Renal pelvis (tissue), 12 donors: Measurements from ENCODE around the gene PHACTR3. TPM values are rescaled to one million over a fixed set of nuclear protein-coding genes. Genes with fewer than 3 reads are reported as not detected.
A peak's percentile ranks its signal among the peaks of the same experiment; 100 is the strongest.
"Not testable (repeated sequence)": the region's sequence is repeated elsewhere in the genome, so short reads cannot be mapped to it uniquely, and the experiment has no call there.

ENCODE experiments used
- DNase-seq: peaks from one replicate; pipeline ENCODE4 v3.0.0-alpha.2; 2013
- long read RNA-seq, 16 experiments: transcript quantifications; one replicate each; lab custom pipeline, GENCODE V29; 2026
- polyA plus RNA-seq, 3 donors: library from polyadenylated mRNA; unstranded; fragments of 120-200 nt; gene quantifications; one replicate each; pipeline ENCODE4 v1.2.1, GENCODE V29; 2013; ENCODE audit not compliant: insufficient read length in 3 of 3

Gene PHACTR3
- 10 to 100 TPM; 10.0 to 11.3 (median 10.2) TPM for polyA plus RNA-seq
- long read RNA-seq, donor 1, partial matches to known transcripts = 0 of 3 reads
- long read RNA-seq, donor 1, other reads (novel, unspliced or antisense) = 0 of 3 reads
- long read RNA-seq, donor 2, partial matches to known transcripts = 0 of 7 reads
- long read RNA-seq, donor 2, other reads (novel, unspliced or antisense) = 0 of 7 reads
- long read RNA-seq, donor 3, partial matches to known transcripts = 0 of 2 reads
- long read RNA-seq, donor 3, other reads (novel, unspliced or antisense) = 0 of 2 reads
- long read RNA-seq, donor 4, partial matches to known transcripts = 0 of 8 reads
- long read RNA-seq, donor 4, other reads (novel, unspliced or antisense) = 0 of 8 reads
- long read RNA-seq, donor 5, partial matches to known transcripts = 0 of 2 reads
- long read RNA-seq, donor 5, other reads (novel, unspliced or antisense) = 0 of 2 reads
- long read RNA-seq, donor 6, partial matches to known transcripts = 0 of 3 reads
- long read RNA-seq, donor 6, other reads (novel, unspliced or antisense) = 0 of 3 reads
- long read RNA-seq, donor 7, partial matches to known transcripts = 5 of 6 reads
- long read RNA-seq, donor 7, other reads (novel, unspliced or antisense) = 0 of 6 reads
- long read RNA-seq, donor 8 = 0 reads
- long read RNA-seq, donor 9, partial matches to known transcripts = 0 of 4 reads
- long read RNA-seq, donor 9, other reads (novel, unspliced or antisense) = 0 of 4 reads
- long read RNA-seq, donor 10, partial matches to known transcripts = 0 of 1 reads
- long read RNA-seq, donor 10, other reads (novel, unspliced or antisense) = 0 of 1 reads
- long read RNA-seq, donor 11, partial matches to known transcripts = 0 of 2 reads
- long read RNA-seq, donor 11, other reads (novel, unspliced or antisense) = 0 of 2 reads
- long read RNA-seq, donor 12, partial matches to known transcripts = 0 of 5 reads
- long read RNA-seq, donor 12, other reads (novel, unspliced or antisense) = 0 of 5 reads
- long read RNA-seq, donor 13, partial matches to known transcripts = 0 of 2 reads
- long read RNA-seq, donor 13, other reads (novel, unspliced or antisense) = 0 of 2 reads
- long read RNA-seq, donor 14, partial matches to known transcripts = 7 of 12 reads
- long read RNA-seq, donor 14, other reads (novel, unspliced or antisense) = 0 of 12 reads
- long read RNA-seq, donor 15, partial matches to known transcripts = 0 of 1 reads
- long read RNA-seq, donor 15, other reads (novel, unspliced or antisense) = 0 of 1 reads
- long read RNA-seq, donor 16, partial matches to known transcripts = 0 of 4 reads
- long read RNA-seq, donor 16, other reads (novel, unspliced or antisense) = 0 of 4 reads

GRCh38 chr20:59603781-59604541, at the start of gene PHACTR3:
Gene PHACTR3, plus strand, starts transcription at chr20:59604540. Its CDS starts 475 bp downstream, at chr20:59605015.
- DNase-seq = peak; percentile 29

GRCh38 chr20:59557733-59558529, 46.4 kb upstream of the PHACTR3 start:
- DNase-seq = not testable (repeated sequence)

GRCh38 chr20:59559024-59559817, 45.1 kb upstream of the PHACTR3 start:
- no peak for DNase-seq

GRCh38 chr20:59559863-59560262, 44.5 kb upstream of the PHACTR3 start:
- DNase-seq = no peak

- DNase-seq = no peak
These were observed 43.6 kb upstream of the PHACTR3 start for GRCh38 chr20:59560588-59561227.

- no peak for DNase-seq
These were observed 43.1 kb upstream of the PHACTR3 start for GRCh38 chr20:59561228-59561605.

GRCh38 chr20:59561614-59562277, 42.6 kb upstream of the PHACTR3 start:
- no peak for DNase-seq

- DNase-seq = no peak
These were observed 40.2 kb upstream of the PHACTR3 start for GRCh38 chr20:59564171-59564570.

- DNase-seq = no peak
These were observed 39.4 kb upstream of the PHACTR3 start for GRCh38 chr20:59564943-59565342.

- no peak for DNase-seq
These were observed 38.4 kb upstream of the PHACTR3 start for GRCh38 chr20:59565768-59566461.

- no peak for DNase-seq
These were observed 37.5 kb upstream of the PHACTR3 start for GRCh38 chr20:59566631-59567524.

- no peak for DNase-seq
These were observed 36.5 kb upstream of the PHACTR3 start for GRCh38 chr20:59567585-59568508.

- no peak for DNase-seq
These were observed 35.8 kb upstream of the PHACTR3 start for GRCh38 chr20:59568509-59569024.

GRCh38 chr20:59569305-59569704, 35.0 kb upstream of the PHACTR3 start:
- no peak for DNase-seq

- DNase-seq = no peak
These were observed 33.2 kb upstream of the PHACTR3 start for GRCh38 chr20:59571151-59571550.
